Measurements from ENCODE around the gene WIPF2. TPM values are rescaled to one million over a fixed set of nuclear protein-coding genes. Genes with fewer than 3 reads are reported as not detected.
"Not testable (repeated sequence)": the region's sequence is repeated elsewhere in the genome, so short reads cannot be mapped to it uniquely, and the experiment has no call there.

WIPF2 gene
- total RNA-seq, 2 experiments from 2014 or later: 22.0 to 27.4 TPM

GRCh38 chr17:40286473-40286872, 67.4 kb downstream of the WIPF2 start:
- Mint-ChIP-seq H3K27ac (no peak overlapping the region), H3K4me3 (no peak overlapping the region), H3K36me3 (ENCODE audit: low read depth) (peaks cover 43% of the 10 kb centered on the region), H3K4me1 (ENCODE audit: low read depth) (peaks cover 57% of the 10 kb centered on the region), H3K27me3 (ENCODE audit: low read depth) (no peaks in the 10 kb centered on the region), H3K9me3 (ENCODE audit: insufficient read depth) (no peaks in the 10 kb centered on the region)
- ATAC-seq: no peak
- CTCF ChIA-PET: interaction anchor here (1.4 to 2.3 kb wide), 2 partner anchors 16 to 211 kb away, joined by 5 to 6 read pairs; no protein-coding TSS in a partner anchor
- POLR2A ChIA-PET: interaction anchor here (0.8 to 2.5 kb wide), 2 partner anchors 22 to 88 kb away, joined by 3 to 11 read pairs; no protein-coding TSS in a partner anchor
- no peak for DNase-seq

- Mint-ChIP-seq H3K36me3 (ENCODE audit: low read depth) (peaks cover 43% of the 10 kb centered on the region), H3K27me3 (ENCODE audit: low read depth) (no peaks in the 10 kb centered on the region), H3K9me3 (ENCODE audit: insufficient read depth) (no peaks in the 10 kb centered on the region), H3K4me3 (peak overlapping the region; percentile 98), H3K27ac (peak overlapping the region; percentile 97), H3K4me1 (ENCODE audit: low read depth) (peaks cover 51% of the 10 kb centered on the region)
- ChIA-PET CTCF (interaction anchor here (1.4 kb wide), 1 partner anchor 212 kb away, joined by 6 read pairs; no protein-coding TSS in a partner anchor), POLR2A (interaction anchor here (1.6 to 2.5 kb wide), 2 partner anchors 40 to 88 kb away, joined by 5 to 11 read pairs; no protein-coding TSS in a partner anchor)
- DNase-seq (no peak), ATAC-seq (no peak)
These were observed 68.0 kb downstream of the WIPF2 start for GRCh38 chr17:40287159-40287493.

- Mint-ChIP-seq H3K27me3 (ENCODE audit: low read depth) (no peaks in the 10 kb centered on the region), H3K4me1 (ENCODE audit: low read depth) (peaks cover 45% of the 10 kb centered on the region), H3K36me3 (ENCODE audit: low read depth) (peaks cover 37% of the 10 kb centered on the region), H3K27ac (peak within 1 kb of the TSS; percentile 97), H3K4me3 (peak within 1 kb of the TSS; percentile 98), H3K9me3 (ENCODE audit: insufficient read depth) (no peaks in the 10 kb centered on the region)
- ATAC-seq (peak; percentile 96), DNase-seq (peak; percentile 100)
- ChIA-PET CTCF (interaction anchor here (0.6 to 8.5 kb wide), 11 partner anchors 15 to 665 kb away, joined by 3 to 100 read pairs (median 5); partner anchors contain the start of gene WIPF2), POLR2A (interaction anchor here (0.6 to 2.5 kb wide), 19 partner anchors 9 to 312 kb away, joined by 3 to 19 read pairs (median 4); partner anchors contain the start of gene WIPF2)
These were observed 68.6 kb downstream of the WIPF2 start, which contains the start of gene CDC6 for GRCh38 chr17:40287494-40288369. Gene CDC6, plus strand, starts transcription at chr17:40287879. Its CDS starts 1,542 bp downstream, at chr17:40289421.

DNA sequence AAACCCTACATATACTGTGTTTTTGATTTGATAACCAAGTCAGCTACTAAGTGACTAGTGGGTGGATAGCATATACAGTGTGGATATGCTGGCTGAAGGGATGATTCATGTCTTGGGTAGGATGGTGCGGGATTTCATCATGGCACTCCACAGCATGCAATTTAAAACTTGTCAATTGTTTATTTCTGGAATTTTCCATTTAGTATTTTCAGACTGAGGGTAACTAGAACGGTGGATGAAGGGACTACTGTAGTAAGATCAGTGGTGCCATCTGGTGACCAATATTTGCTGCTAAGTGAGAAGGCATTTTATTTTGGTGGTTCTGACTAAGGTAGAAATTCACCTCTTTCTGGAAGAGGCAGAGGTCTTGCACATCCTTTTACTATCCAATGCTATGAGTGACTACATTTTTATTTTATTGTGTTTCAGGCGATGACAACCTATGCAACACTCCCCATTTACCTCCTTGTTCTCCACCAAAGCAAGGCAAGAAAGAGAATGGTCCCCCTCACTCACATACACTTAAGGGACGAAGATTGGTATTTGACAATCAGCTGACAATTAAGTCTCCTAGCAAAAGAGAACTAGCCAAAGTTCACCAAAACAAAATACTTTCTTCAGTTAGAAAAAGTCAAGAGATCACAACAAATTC, 71.7 kb downstream of the WIPF2 start:
- peaks cover 58% of the 10 kb centered on the region for H3K36me3 Mint-ChIP-seq (ENCODE audit: low read depth)
- CTCF ChIA-PET: interaction anchor here (0.6 to 8.5 kb wide), 16 partner anchors 10 to 278 kb away, joined by 3 to 100 read pairs (median 6); partner anchors contain the start of genes RARA and WIPF2

DNA sequence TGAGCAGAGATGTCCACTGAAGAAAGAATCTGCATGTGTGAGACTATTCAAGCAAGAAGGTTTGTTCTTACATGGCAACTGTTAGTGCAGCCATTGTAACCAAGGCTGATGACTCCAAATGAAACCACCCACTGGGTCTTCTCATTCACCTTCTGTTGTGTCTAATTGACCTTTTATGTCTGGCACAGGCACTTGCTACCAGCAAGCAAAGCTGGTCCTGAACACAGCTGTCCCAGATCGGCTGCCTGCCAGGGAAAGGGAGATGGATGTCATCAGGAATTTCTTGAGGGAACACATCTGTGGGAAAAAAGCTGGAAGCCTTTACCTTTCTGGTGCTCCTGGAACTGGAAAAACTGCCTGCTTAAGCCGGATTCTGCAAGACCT, 72.2 kb downstream of the WIPF2 start:
- H3K4me3 Mint-ChIP-seq: no peak overlapping the region
- H3K9me3 Mint-ChIP-seq (ENCODE audit: insufficient read depth): no peaks in the 10 kb centered on the region
- peak overlapping the region; percentile 13 for H3K27ac Mint-ChIP-seq
- peaks cover 46% of the 10 kb centered on the region for H3K4me1 Mint-ChIP-seq (ENCODE audit: low read depth)
- ATAC-seq (no peak), DNase-seq (no peak)
- peaks cover 63% of the 10 kb centered on the region for H3K36me3 Mint-ChIP-seq (ENCODE audit: low read depth)
- ChIA-PET CTCF (interaction anchor here (0.6 to 8.5 kb wide), 12 partner anchors 11 to 278 kb away, joined by 3 to 100 read pairs (median 9); partner anchors contain the start of gene WIPF2), POLR2A (no interaction called here)
- H3K27me3 Mint-ChIP-seq (ENCODE audit: low read depth): no peaks in the 10 kb centered on the region

More for the DNA sequence above, 71.7 kb downstream of the WIPF2 start:
- ATAC-seq (no peak), DNase-seq (peak; percentile 71)
- no peaks in the 10 kb centered on the region for H3K27me3 Mint-ChIP-seq (ENCODE audit: low read depth)
- peaks cover 44% of the 10 kb centered on the region for H3K4me1 Mint-ChIP-seq (ENCODE audit: low read depth)
- POLR2A ChIA-PET: interaction anchor here (0.9 kb wide), 1 partner anchor 72 kb away, joined by 3 read pairs; the partner anchor contains the start of gene WIPF2
- no peaks in the 10 kb centered on the region for H3K9me3 Mint-ChIP-seq (ENCODE audit: insufficient read depth)
- peak overlapping the region; percentile 27 for H3K27ac Mint-ChIP-seq
- no peak overlapping the region for H3K4me3 Mint-ChIP-seq

GRCh38 chr17:40293363-40293762, 74.3 kb downstream of the WIPF2 start:
- Mint-ChIP-seq H3K4me3 (no peak overlapping the region), H3K4me1 (ENCODE audit: low read depth) (peaks cover 39% of the 10 kb centered on the region), H3K36me3 (ENCODE audit: low read depth) (peaks cover 71% of the 10 kb centered on the region), H3K27ac (no peak overlapping the region), H3K9me3 (ENCODE audit: insufficient read depth) (no peaks in the 10 kb centered on the region), H3K27me3 (ENCODE audit: low read depth) (no peaks in the 10 kb centered on the region)
- DNase-seq: no peak
- CTCF ChIA-PET: interaction anchor here (0.6 to 8.5 kb wide), 10 partner anchors 9 to 340 kb away, joined by 3 to 100 read pairs (median 6); partner anchors contain the start of gene WIPF2
- no peak for ATAC-seq
- POLR2A ChIA-PET: no interaction called here

DNA sequence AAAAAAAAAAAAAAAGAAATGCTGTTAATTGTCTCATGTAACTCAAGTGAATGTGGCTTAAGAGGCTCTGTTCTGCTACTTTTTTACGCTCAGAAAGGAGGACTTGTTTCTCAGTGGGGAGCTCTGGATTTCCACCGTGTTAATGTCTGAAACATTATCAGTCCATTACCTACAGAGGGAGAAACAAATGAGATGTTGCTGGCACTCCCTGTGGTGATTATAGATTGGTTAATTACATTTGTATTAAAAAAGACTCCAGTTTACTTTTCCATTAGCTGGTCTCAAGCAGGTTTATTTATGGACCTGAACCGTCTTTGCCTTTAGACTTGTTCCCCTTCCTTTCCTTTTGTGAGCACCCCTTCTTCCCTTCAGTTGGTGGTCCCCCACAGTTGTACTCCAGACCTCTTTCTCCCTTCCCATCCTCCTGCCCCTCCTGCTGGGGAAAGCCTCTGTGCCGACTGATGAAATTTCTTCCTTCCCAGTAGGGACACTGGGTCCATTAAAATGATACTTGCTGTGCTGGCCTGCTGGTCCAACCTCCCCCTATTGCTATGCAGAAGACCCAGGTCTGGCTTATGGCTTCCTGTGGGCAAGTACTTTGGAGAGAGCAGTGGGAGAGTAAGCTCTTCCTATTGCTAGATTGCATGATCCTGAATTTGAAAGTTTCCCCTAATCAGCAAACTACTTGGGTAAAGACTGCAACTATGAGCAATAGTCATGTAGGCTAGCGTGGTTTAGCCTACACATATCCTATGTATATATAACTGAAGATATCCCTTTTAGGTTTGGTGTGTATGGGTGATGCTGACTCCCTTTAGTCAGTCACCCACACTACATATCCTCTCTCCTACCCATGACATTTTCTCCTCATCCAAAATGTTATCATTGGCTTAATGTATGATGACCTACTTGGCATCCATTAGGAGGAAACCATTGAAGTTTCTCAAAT, 76.7 kb downstream of the WIPF2 start:
- ATAC-seq: no peak
- Mint-ChIP-seq H3K4me1 (ENCODE audit: low read depth) (peaks cover 22% of the 10 kb centered on the region), H3K36me3 (ENCODE audit: low read depth) (peaks cover 67% of the 10 kb centered on the region), H3K27me3 (ENCODE audit: low read depth) (no peaks in the 10 kb centered on the region), H3K27ac (peak overlapping the region; percentile 47), H3K4me3 (no peak overlapping the region), H3K9me3 (ENCODE audit: insufficient read depth) (no peaks in the 10 kb centered on the region)
- ChIA-PET CTCF (interaction anchor here (1.4 to 8.5 kb wide), 5 partner anchors 7 to 122 kb away, joined by 3 to 69 read pairs (median 10); partner anchors contain the start of gene TOP2A), POLR2A (interaction anchor here (1.9 to 2.6 kb wide), 2 partner anchors 12 to 14 kb away, joined by 5 to 6 read pairs; no protein-coding TSS in a partner anchor)
- no peak for DNase-seq

GRCh38 chr17:40297511-40297910, 78.4 kb downstream of the WIPF2 start:
- ChIA-PET POLR2A (interaction anchor here (1.3 to 1.9 kb wide), 2 partner anchors 9 to 10 kb away, joined by 5 read pairs; partner anchors contain the start of gene CDC6), CTCF (interaction anchor here (2.3 kb wide), 1 partner anchor 57 kb away, joined by 10 read pairs; no protein-coding TSS in a partner anchor)
- Mint-ChIP-seq H3K4me1 (ENCODE audit: low read depth) (peaks cover 18% of the 10 kb centered on the region), H3K9me3 (ENCODE audit: insufficient read depth) (no peaks in the 10 kb centered on the region), H3K36me3 (ENCODE audit: low read depth) (peaks cover 69% of the 10 kb centered on the region), H3K27ac (no peak overlapping the region), H3K27me3 (ENCODE audit: low read depth) (no peaks in the 10 kb centered on the region), H3K4me3 (no peak overlapping the region)
- ATAC-seq: no peak
- no peak for DNase-seq

- no peak for ATAC-seq
- Mint-ChIP-seq H3K4me1 (ENCODE audit: low read depth) (peaks cover 22% of the 10 kb centered on the region), H3K9me3 (ENCODE audit: insufficient read depth) (no peaks in the 10 kb centered on the region), H3K27me3 (ENCODE audit: low read depth) (no peaks in the 10 kb centered on the region), H3K4me3 (no peak overlapping the region), H3K27ac (no peak overlapping the region), H3K36me3 (ENCODE audit: low read depth) (peaks cover 71% of the 10 kb centered on the region)
- no peak for DNase-seq
- CTCF ChIA-PET: interaction anchor here (1.0 to 13.1 kb wide), 7 partner anchors 7 to 234 kb away, joined by 3 to 304 read pairs (median 5); partner anchors contain the start of gene CDC6
- POLR2A ChIA-PET: interaction anchor here (0.9 kb wide), 1 partner anchor 64 kb away, joined by 4 read pairs; no protein-coding TSS in a partner anchor
These were observed 79.6 kb downstream of the WIPF2 start for GRCh38 chr17:40298726-40299125.

DNA sequence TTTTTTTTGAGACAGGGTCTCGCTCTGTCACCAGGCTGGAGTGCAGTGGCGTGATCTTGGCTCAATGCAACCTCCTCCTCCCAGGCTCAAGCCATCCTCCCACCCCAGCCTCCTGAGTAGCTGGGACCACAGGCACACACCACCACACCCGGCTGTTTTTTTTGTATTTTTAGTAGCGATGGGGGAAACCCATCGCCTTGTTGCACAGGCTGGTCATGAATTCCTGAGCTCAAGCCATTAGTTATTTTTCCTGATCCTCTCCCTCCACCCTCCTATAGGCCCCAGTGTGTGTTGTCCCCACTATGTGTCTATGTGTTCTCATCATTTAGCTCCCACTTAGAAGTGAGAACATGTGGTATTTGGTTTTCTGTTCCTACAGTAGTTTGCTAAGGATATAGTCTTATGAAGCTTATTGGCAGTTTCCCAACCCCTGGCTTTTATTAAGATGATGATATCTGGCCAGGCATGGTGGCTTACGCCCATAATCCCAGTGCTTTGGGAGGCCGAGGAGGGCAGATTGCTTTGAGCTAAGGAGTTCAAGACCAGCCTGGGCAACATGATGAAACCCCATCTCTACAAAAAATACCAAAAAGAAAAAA, 80.2 kb downstream of the WIPF2 start:
- CTCF ChIA-PET: interaction anchor here (1.0 to 13.1 kb wide), 10 partner anchors 8 to 234 kb away, joined by 3 to 304 read pairs (median 4); partner anchors contain the start of gene CDC6
- not testable (repeated sequence) for DNase-seq; H3K9me3 Mint-ChIP-seq (ENCODE audit: insufficient read depth); H3K27me3 Mint-ChIP-seq (ENCODE audit: low read depth); H3K4me3 Mint-ChIP-seq; H3K27ac Mint-ChIP-seq; ATAC-seq
- peaks cover 72% of the 10 kb centered on the region for H3K36me3 Mint-ChIP-seq (ENCODE audit: low read depth)
- POLR2A ChIA-PET: interaction anchor here (0.6 to 0.9 kb wide), 2 partner anchors 63 to 185 kb away, joined by 4 to 7 read pairs; no protein-coding TSS in a partner anchor
- H3K4me1 Mint-ChIP-seq (ENCODE audit: low read depth): peaks cover 25% of the 10 kb centered on the region

Measured in activated CD8-positive, alpha-beta T cell treated with anti-CD3 and anti-CD28 coated beads, Interleukin-2, amount 10 ng/mL, durations not matched to agents 7 days and 5 days (primary cell).